Bone marrow (tissue), 2 donors: ENCODE data around the gene WWP2.

Experiments
- DNase-seq, 2 donors: peaks; one replicate each; lab custom pipeline; 2025; lab: John Stamatoyannopoulos, UW

The WWP2 gene

GRCh38 chr16:69890114-69890891 is 128.2 kb downstream of the WWP2 start:
- no peak for DNase-seq

- DNase-seq = no peak
Measured at GRCh38 chr16:69890892-69891282, 128.8 kb downstream of the WWP2 start.

GRCh38 chr16:69892378-69892777 is 130.2 kb downstream of the WWP2 start:
- DNase-seq = no peak

- DNase-seq = no peak
Measured at GRCh38 chr16:69893106-69893505, 131.0 kb downstream of the WWP2 start.

GRCh38 chr16:69894676-69895075 is 132.5 kb downstream of the WWP2 start:
- DNase-seq = no peak

- no peak for DNase-seq
Measured at GRCh38 chr16:69903865-69904415, 141.8 kb downstream of the WWP2 start.

GRCh38 chr16:69904495-69905170 is 142.5 kb downstream of the WWP2 start:
- DNase-seq = no peak

- DNase-seq = no peak
Measured at GRCh38 chr16:69905171-69905555, 143.0 kb downstream of the WWP2 start.

- no peak for DNase-seq
Measured at GRCh38 chr16:69906838-69907401, 144.8 kb downstream of the WWP2 start.

GRCh38 chr16:69909043-69909442 is 146.9 kb downstream of the WWP2 start:
- no peak for DNase-seq

GRCh38 chr16:69909760-69910159 is 147.6 kb downstream of the WWP2 start:
- no peak for DNase-seq

GRCh38 chr16:69910964-69911363 is 148.8 kb downstream of the WWP2 start:
- no peak for DNase-seq

- DNase-seq = no peak
Measured at GRCh38 chr16:69916462-69916861, 154.3 kb downstream of the WWP2 start.

GRCh38 chr16:69917311-69917710 is 155.2 kb downstream of the WWP2 start:
- no peak for DNase-seq

- DNase-seq = no peak
Measured at GRCh38 chr16:69917739-69918138, 155.6 kb downstream of the WWP2 start.

- DNase-seq = no peak
Measured at GRCh38 chr16:69918241-69918640, 156.1 kb downstream of the WWP2 start.

- DNase-seq = no peak
Measured at GRCh38 chr16:69921127-69921526, 159.0 kb downstream of the WWP2 start.

- DNase-seq = no peak
Measured at GRCh38 chr16:69922200-69922599, 160.1 kb downstream of the WWP2 start.

- no peak for DNase-seq
Measured at GRCh38 chr16:69924041-69924775, 162.1 kb downstream of the WWP2 start.

- no peak for DNase-seq
Measured at GRCh38 chr16:69924777-69925191, 162.7 kb downstream of the WWP2 start.

- no peak for DNase-seq
Measured at GRCh38 chr16:69925311-69925710, 163.2 kb downstream of the WWP2 start.

GRCh38 chr16:69926241-69926640 is 164.1 kb downstream of the WWP2 start:
- no peak for DNase-seq
